ENCODE results near the gene MAZ.
"Not testable (repeated sequence)": the region's sequence is repeated elsewhere in the genome, so short reads cannot be mapped to it uniquely, and the experiment has no call there.

The MAZ gene

DNA sequence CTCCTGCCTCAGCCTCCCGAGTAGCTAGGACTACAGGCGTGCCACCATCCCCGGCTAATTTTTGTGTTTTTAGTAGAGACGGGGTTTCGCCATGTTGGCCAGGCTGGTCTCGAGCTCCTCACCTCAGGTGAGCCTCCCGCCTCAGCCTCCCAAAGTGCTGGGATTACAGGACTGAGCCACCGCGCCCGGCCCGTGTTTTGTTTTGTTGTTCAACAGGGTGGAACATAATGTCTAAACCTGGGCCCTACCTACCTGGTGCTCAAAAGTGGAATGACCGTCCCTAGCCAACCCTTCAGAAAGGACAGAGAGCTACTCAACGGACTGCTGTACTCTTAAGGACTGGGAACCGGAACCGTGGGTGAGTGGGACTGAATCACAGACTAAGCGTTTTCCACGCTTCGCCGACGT is 16.6 kb upstream of the MAZ start:
- peak overlapping the region; percentile 54 for H3K4me3 ChIP-seq (ENCODE audit: low read depth, low read length)
- no peak for TF ChIP-seq CTCF (IDR thresholded peaks at IDR 0.05; ENCODE audit: borderline replicate concordance, insufficient read depth, low read depth, low read length)

DNA sequence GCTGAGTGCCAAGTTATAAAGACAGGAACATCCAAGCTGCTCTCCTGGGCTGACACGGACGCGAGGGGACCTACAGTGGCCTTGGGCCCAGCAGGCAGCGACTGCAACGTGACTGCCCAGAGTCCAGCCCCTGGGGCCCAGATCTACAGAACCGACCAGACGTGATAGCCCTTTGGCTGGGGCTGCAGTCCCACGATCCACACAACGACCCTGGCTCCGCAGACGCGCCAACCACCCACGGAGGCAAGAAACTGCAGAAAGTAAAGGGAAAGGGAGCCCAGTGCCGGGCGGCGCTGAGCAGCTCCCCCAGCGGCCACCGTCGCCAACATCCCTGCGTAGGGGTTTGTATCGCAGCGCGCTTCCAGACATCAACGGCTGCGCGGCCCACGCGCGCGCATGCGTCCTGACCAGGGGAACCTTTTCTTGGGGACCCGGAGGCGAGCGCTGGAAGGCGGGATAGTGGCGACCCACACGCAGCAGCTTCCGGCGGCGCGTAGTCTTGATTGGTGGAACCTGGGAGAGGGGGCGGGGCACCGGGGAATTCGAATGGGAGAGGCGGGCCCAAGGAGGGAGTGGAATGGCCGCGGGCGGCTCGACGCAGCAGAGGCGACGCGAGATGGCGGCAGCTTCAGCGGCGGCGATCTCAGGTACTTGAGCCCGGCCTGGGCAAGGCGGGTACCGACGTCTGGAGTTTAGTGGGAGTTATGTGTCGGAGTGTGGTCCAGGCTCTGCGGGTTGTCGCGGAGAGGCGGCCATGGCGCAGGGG is 16.0 kb upstream of the MAZ start, which contains the start of gene KIF22:
KIF22 (plus strand) TSS at position 569 of the 766 bp plus-strand sequence; CDS start at position 578, 9 bp downstream.
- H3K4me3 ChIP-seq (ENCODE audit: low read depth, low read length), result peak within 1 kb of the TSS; percentile 88
- peak; percentile 94 for TF ChIP-seq CTCF (IDR thresholded peaks at IDR 0.05; ENCODE audit: borderline replicate concordance, insufficient read depth, low read depth, low read length)

DNA sequence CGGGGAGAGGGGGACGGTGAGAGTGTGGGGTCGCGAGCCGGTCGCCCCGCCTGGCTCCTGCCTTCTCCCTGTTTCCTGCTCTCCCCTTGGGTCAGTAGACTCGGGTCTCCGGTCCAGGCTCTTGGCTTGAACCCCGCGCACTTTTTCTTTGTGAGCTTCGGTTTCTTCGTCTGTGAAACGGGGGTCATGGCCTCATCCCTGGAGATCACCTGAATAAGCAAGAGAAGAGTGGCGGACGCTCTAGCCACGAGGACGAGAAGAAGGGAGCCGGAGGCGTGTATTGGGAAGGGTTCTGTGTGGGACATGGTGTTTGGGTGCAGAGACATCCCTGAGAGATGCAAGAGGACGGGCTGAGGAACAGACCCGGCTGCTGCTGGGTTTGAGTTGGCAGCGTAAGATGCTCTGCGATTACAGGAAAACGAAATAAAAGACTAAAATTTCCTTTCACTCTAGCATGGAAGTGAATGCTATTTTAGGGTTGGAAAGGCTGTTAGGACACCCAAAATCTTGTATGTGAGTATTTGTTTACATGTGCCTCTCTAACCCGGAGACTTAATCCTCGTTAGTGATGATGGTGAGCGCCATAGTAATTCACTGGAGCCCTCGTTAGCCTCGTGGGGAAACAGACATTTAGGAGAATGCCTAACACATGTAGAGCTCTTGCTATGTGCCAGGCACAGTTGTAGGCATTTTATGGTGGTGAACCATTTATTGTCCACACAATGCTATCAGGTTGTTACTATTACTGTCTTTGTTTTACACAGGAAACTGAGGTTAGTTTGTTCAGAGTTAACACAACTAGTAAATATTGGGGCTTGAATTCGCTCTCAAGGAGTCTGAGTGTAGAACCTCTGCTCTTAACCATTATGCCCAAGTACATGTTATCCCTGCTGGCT is 15.1 kb upstream of the MAZ start:
- H3K4me3 ChIP-seq (ENCODE audit: low read depth, low read length), result peak overlapping the region; percentile 88
- no peak for TF ChIP-seq CTCF (IDR thresholded peaks at IDR 0.05; ENCODE audit: borderline replicate concordance, insufficient read depth, low read depth, low read length)

DNA sequence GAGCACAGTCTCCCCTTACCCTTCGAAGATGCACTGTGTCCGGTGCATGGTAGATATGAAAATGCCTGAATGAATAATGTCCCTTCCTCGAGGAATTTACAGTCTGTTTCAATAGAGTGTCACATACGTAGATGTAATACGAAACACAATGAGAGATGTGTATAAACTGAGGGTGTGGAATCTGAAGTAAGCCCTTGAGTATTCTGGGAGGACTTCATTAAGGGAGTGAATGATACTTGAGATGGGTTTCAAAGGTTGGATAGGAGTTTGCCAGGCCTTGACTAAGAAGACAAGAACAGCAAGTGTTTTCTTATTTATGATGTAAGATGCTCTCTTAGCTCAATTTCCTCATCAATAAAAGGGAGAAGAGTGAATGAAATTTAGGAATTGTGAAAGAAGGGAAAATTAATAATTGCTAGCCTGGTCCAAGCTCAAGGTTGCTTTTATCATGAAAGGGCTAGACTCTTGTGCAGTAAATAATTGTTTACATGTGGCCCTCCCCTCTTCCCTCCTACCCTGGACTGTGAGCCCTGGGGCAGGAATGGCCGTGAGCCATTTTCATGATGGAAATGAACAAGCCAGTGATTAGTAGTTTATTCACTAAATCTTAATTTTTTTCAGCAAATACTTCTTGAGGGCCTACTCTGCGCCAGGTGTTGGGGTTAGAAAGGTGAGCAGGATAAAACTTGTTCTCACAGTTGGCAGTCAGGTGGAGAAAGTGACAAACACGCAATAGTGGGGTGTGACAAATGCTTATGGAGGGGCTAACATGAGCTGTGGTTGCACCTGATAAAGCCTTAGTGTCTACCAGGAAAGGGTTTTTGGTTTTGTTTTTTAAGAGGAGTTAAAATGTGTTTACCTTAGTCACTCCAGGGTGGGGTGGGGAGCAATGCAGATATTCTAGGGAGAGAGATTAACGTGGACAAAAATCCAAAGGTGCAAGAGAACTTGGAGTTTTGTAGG is 14.2 kb upstream of the MAZ start:
- peak overlapping the region; percentile 88 for H3K4me3 ChIP-seq (ENCODE audit: low read depth, low read length)
- no peak for TF ChIP-seq CTCF (IDR thresholded peaks at IDR 0.05; ENCODE audit: borderline replicate concordance, insufficient read depth, low read depth, low read length)

GRCh38 chr16:29793153-29793552 is 13.2 kb upstream of the MAZ start:
- not testable (repeated sequence) for H3K4me3 ChIP-seq (ENCODE audit: low read depth, low read length)

DNA sequence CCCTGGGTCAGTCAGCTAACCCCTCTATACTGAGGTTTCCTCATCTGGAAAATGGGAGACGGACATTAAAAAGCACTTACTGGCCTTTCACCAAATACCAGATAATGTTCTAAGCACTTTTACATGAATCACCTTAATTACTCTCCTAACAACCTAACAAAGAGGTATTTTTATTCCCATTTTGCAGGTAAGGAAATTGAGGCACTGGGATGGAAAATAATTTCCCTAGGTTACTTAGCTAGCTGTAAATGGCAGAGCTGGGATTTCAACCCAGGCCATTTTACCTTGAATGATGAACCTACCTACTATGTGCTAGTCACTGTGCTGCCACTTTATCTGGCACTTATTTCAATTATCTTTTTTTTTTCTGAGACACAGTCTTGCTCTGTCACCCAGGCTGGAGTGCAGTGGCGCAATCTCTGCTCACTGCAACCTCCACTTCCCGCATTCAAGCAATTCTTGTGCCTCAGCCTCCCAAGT is 12.1 kb upstream of the MAZ start:
- no peak overlapping the region for H3K4me3 ChIP-seq (ENCODE audit: low read depth, low read length)
- no peak for TF ChIP-seq CTCF (IDR thresholded peaks at IDR 0.05; ENCODE audit: borderline replicate concordance, insufficient read depth, low read depth, low read length)

Measured in GM12875 (cell line).